SK-N-SH (cell line): ENCODE data around the gene ERC2. TPM values are rescaled to one million over a fixed set of nuclear protein-coding genes. Genes with fewer than 3 reads are reported as not detected.

ENCODE experiments used
- CTCF ChIA-PET: fragments of 300-600, 350-600 bp; formaldehyde crosslinking; extraction: SDS; loops from one replicate; lab custom pipeline; 2021; lab: Yijun Ruan, JAX
- POLR2A ChIA-PET: fragments of 350-600 bp; sonication (Branson Sonifier 250); formaldehyde crosslinking; extraction: SDS; loops from one replicate; lab custom pipeline; 2020; ENCODE audit warnings: antibody characterized with exemption, inconsistent platforms; lab: Yijun Ruan, JAX
- DNase-seq: peaks from one replicate; pipeline ENCODE4 v3.0.0; 2012
- H2AFZ ChIP-seq: fragments of 200-600 bp; sonication (generic); 2 replicates; pipeline ENCODE4 v1.8.1; 2016; ENCODE audit warnings: antibody characterized with exemption, mild to moderate bottlenecking, low read depth
- H3F3A ChIP-seq: fragments of 200-600 bp; sonication (generic); replicated peaks from 2 replicates; pipeline ENCODE3; 2016; ENCODE audit warnings: antibody characterized with exemption, mild to moderate bottlenecking; ENCODE audit not compliant: insufficient read depth
- H3K27ac ChIP-seq, 2 experiments: fragments of 200-500 bp in 1 of 2; fragments of 200-600 bp in 1 of 2; sonication (Bioruptor generic) in 1 of 2; sonication (generic), shearing (Covaris generic) in 1 of 2; 2 replicates each; pipeline versions ENCODE4 v1.5.1 to v1.6.1; 2014 to 2016; ENCODE audit warnings: low read depth in 2 of 2, inconsistent platforms in 1 of 2, low read length in 1 of 2, mild to moderate bottlenecking in 1 of 2, mixed read lengths in 1 of 2
- H3K27me3 ChIP-seq: fragments of 200-600 bp; sonication (generic), shearing (Covaris generic); 2 replicates; pipeline ENCODE4 v1.6.1; 2016; ENCODE audit warnings: mixed run types; ENCODE audit not compliant: insufficient read depth
- H3K36me3 ChIP-seq, 2 experiments: fragments of 200-500 bp in 1 of 2; fragments of 200-600 bp in 1 of 2; sonication (Bioruptor generic) in 1 of 2; sonication (generic) in 1 of 2; replicated peaks in 1 of 2; 2 replicates each; pipeline versions ENCODE3 to v1.5.1; 2014 to 2016; ENCODE audit warnings: low read length in 1 of 2, mild to moderate bottlenecking in 1 of 2; ENCODE audit not compliant: insufficient read depth in 2 of 2, control insufficient read depth in 1 of 2
- H3K4me1 ChIP-seq, 2 experiments: fragments of 200-500 bp in 1 of 2; fragments of 200-600 bp in 1 of 2; sonication (Bioruptor generic) in 1 of 2; sonication (generic), shearing (Covaris generic) in 1 of 2; 2 replicates each; pipeline versions ENCODE4 v1.5.1 to v1.6.1; 2014 to 2016; ENCODE audit warnings: low read depth in 1 of 2, low read length in 1 of 2, mixed run types in 1 of 2; ENCODE audit not compliant: insufficient read depth in 2 of 2, control insufficient read depth in 1 of 2
- H3K4me2 ChIP-seq: fragments of 200-600 bp; sonication (generic), shearing (Covaris generic); 2 replicates; pipeline ENCODE4 v1.6.1; 2017; ENCODE audit warnings: mixed run types
- H3K4me3 ChIP-seq, 2 experiments: fragments of 200-500 bp in 1 of 2; fragments of 200-600 bp in 1 of 2; sonication (Bioruptor generic) in 1 of 2; sonication (generic), shearing (Covaris generic) in 1 of 2; 2 replicates each; pipeline versions ENCODE4 v1.5.1 to v1.8.1; 2014 to 2016; ENCODE audit warnings: low read depth in 2 of 2, inconsistent platforms in 1 of 2, low read length in 1 of 2, mild to moderate bottlenecking in 1 of 2, mixed read lengths in 1 of 2, moderate library complexity in 1 of 2
- H3K79me2 ChIP-seq: fragments of 200-600 bp; sonication (generic); 2 replicates; pipeline ENCODE4 v1.8.1; 2017; ENCODE audit warnings: mild to moderate bottlenecking; ENCODE audit not compliant: insufficient read depth
- H3K9ac ChIP-seq: fragments of 200-600 bp; sonication (generic); 2 replicates; pipeline ENCODE4 v1.6.1; 2017; ENCODE audit warnings: mixed run types
- H3K9me2 ChIP-seq: fragments of 200-600 bp; sonication (generic); 2 replicates; pipeline ENCODE4 v1.6.1; 2017; ENCODE audit warnings: mixed run types
- H3K9me3 ChIP-seq: fragments of 200-600 bp; sonication (generic); 2 replicates; pipeline ENCODE4 v1.6.1; 2017; ENCODE audit warnings: mixed run types, mild to moderate bottlenecking, moderate library complexity
- H4K20me1 ChIP-seq: fragments of 200-600 bp; sonication (generic); 2 replicates; pipeline ENCODE4 v1.6.1; 2017; ENCODE audit warnings: mild to moderate bottlenecking, mixed run types; ENCODE audit not compliant: insufficient read depth
- CHD2 ChIP-seq: fragments of 150-350 bp; IDR thresholded peaks from 2 replicates; pipeline ENCODE4 v1.6.1; 2018; ENCODE audit warnings: low read length; ENCODE audit not compliant: partially characterized antibody
- ELF1 ChIP-seq: IDR thresholded peaks from 2 replicates; pipeline ENCODE4 v1.4.0; 2012
- EP300 ChIP-seq, 2 experiments: IDR thresholded peaks; 2 replicates each; pipeline versions ENCODE4 v1.4.0 to v1.6.1; 2012; ENCODE audit warnings: borderline replicate concordance in 1 of 2, low read depth in 1 of 2, low read length in 1 of 2
- EZH2phosphoT487 ChIP-seq: fragments of 200-600 bp; sonication (generic); IDR thresholded peaks from 2 replicates; pipeline ENCODE4 v1.6.1; 2017; ENCODE audit warnings: low read depth, mixed run types, mild to moderate bottlenecking, antibody characterized with exemption, moderate library complexity, borderline replicate concordance
- FOSL2 ChIP-seq: IDR thresholded peaks from 2 replicates; pipeline ENCODE4 v1.4.0; 2012; ENCODE audit warnings: low read depth, mild to moderate bottlenecking, moderate library complexity, borderline replicate concordance
- FOXJ3 ChIP-seq: sonication (generic); formaldehyde crosslinking; IDR thresholded peaks from 2 replicates; pipeline ENCODE4 v1.5.1; 2020; ENCODE audit warnings: mild to moderate bottlenecking, missing genetic modification reagents
- MXI1 ChIP-seq: IDR thresholded peaks from 2 replicates; pipeline ENCODE4 v1.6.1; 2012; ENCODE audit warnings: mild to moderate bottlenecking, low read depth, low read length, improper control_type of control experiment
- POLR2AphosphoS5 ChIP-seq: IDR thresholded peaks from 2 replicates; pipeline ENCODE4 v1.6.1; 2012; ENCODE audit warnings: low read depth, low read length
- RAD21 ChIP-seq: IDR thresholded peaks from 2 replicates; pipeline ENCODE4 v1.6.1; 2012; ENCODE audit warnings: mild to moderate bottlenecking, low read length
- RCOR1 ChIP-seq: fragments of 150-350 bp; IDR thresholded peaks from 2 replicates; pipeline ENCODE4 v1.6.1; 2017; ENCODE audit warnings: antibody characterized with exemption, low read length
- RFX5 ChIP-seq: IDR thresholded peaks from 2 replicates; pipeline ENCODE4 v1.6.1; 2012; ENCODE audit warnings: mild to moderate bottlenecking, improper control_type of control experiment, low read length
- RXRA ChIP-seq: IDR thresholded peaks from 2 replicates; pipeline ENCODE4 v1.4.0; 2012; ENCODE audit warnings: low read depth, mild to moderate bottlenecking, borderline replicate concordance
- SIN3A ChIP-seq: IDR thresholded peaks from 2 replicates; pipeline ENCODE4 v1.6.1; 2012; ENCODE audit warnings: low read depth, mild to moderate bottlenecking, low read length, moderate library complexity, borderline replicate concordance
- SMC3 ChIP-seq: IDR thresholded peaks from 2 replicates; pipeline ENCODE4 v1.6.1; 2012; ENCODE audit warnings: low read depth, low read length, improper control_type of control experiment
- TAF1 ChIP-seq: IDR thresholded peaks from 2 replicates; pipeline ENCODE4 v1.6.1; 2012; ENCODE audit warnings: low read depth, mild to moderate bottlenecking, low read length, moderate library complexity, borderline replicate concordance
- USF2 ChIP-seq: fragments of 150-350 bp; IDR thresholded peaks from 2 replicates; pipeline ENCODE4 v1.6.1; 2017; ENCODE audit warnings: antibody characterized with exemption, low read length, low read depth, borderline replicate concordance
- YY1 ChIP-seq: IDR thresholded peaks from 2 replicates; pipeline ENCODE4 v1.4.0; 2012; ENCODE audit warnings: low read depth, mild to moderate bottlenecking
- ZBTB33 ChIP-seq: IDR thresholded peaks from 2 replicates; pipeline ENCODE4 v1.4.0; 2012; ENCODE audit warnings: low read depth, borderline replicate concordance
- WGBS: methylation state at CpG from one replicate; pipeline ENCODE4 v1.1.6; 2017; ENCODE audit warnings: low lambda C conversion rate; 5-methylcytosine and 5-hydroxymethylcytosine counted together
- polyA plus RNA-seq, 3 experiments: library from polyadenylated mRNA; depleted of rRNA; stranded (reverse); fragments of >200 nt; gene quantifications; 2 replicates each; pipeline ENCODE4 v1.2.3, GENCODE V29; 2012
- TF ChIP-seq, protein P1 (sequence below): fragments of 200-600 bp; sonication (generic); IDR thresholded peaks from 2 replicates; pipeline ENCODE4 v1.6.1; 2017; ENCODE audit warnings: antibody characterized with exemption, mild to moderate bottlenecking, moderate library complexity

ERC2 gene
- polyA plus RNA-seq, 1 of the 3 experiments (the other 2 are of a cell fraction), result 1.6 TPM

- TF ChIP-seq FOSL2, result no peak
- TF ChIP-seq RCOR1, result no peak
These were observed 129.0 kb downstream of the ERC2 start (continued) for GRCh38 chr3:56339244-56339643.

- Histone ChIP-seq H3K36me3 (no peaks in the 10 kb centered on the region), H3K4me1 (peaks cover 0 to 12% of the 10 kb centered on the region in 2 experiments; a peak in 1 of 4 replicates), H3F3A (no peaks in the 10 kb centered on the region), H3K4me3 (no peak overlapping the region), H3K9me2 (no peaks in the 10 kb centered on the region), H3K4me2 (no peak overlapping the region), H3K9ac (no peak overlapping the region), H2AFZ (no peak overlapping the region), H4K20me1 (no peaks in the 10 kb centered on the region), H3K27ac (no peak overlapping the region), H3K9me3 (no peaks in the 10 kb centered on the region), H3K79me2 (no peaks in the 10 kb centered on the region), H3K27me3 (no peaks in the 10 kb centered on the region)
- POLR2A ChIA-PET, result no interaction called here
- TF ChIP-seq RXRA (no peak), ZBTB33 (no peak), ELF1 (no peak), RFX5 (no peak), RAD21 (no peak), FOXJ3 (CRISPR knock-in tag) (no peak)
- TF ChIP-seq, protein P1, sequence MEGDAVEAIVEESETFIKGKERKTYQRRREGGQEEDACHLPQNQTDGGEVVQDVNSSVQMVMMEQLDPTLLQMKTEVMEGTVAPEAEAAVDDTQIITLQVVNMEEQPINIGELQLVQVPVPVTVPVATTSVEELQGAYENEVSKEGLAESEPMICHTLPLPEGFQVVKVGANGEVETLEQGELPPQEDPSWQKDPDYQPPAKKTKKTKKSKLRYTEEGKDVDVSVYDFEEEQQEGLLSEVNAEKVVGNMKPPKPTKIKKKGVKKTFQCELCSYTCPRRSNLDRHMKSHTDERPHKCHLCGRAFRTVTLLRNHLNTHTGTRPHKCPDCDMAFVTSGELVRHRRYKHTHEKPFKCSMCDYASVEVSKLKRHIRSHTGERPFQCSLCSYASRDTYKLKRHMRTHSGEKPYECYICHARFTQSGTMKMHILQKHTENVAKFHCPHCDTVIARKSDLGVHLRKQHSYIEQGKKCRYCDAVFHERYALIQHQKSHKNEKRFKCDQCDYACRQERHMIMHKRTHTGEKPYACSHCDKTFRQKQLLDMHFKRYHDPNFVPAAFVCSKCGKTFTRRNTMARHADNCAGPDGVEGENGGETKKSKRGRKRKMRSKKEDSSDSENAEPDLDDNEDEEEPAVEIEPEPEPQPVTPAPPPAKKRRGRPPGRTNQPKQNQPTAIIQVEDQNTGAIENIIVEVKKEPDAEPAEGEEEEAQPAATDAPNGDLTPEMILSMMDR, result no peak
- no peak for DNase-seq
- 87% methylated on average over 4 of the region's 4 CpGs for WGBS
- CTCF ChIA-PET, result interaction anchor here (0.7 to 1.9 kb wide), 3 partner anchors 32 to 986 kb away, joined by 4 to 7 read pairs (median 5); no protein-coding TSS in a partner anchor
These were observed 132.2 kb downstream of the ERC2 start for GRCh38 chr3:56336023-56336422.

GRCh38 chr3:56324473-56324872 lies 143.8 kb downstream of the ERC2 start:
- H3K79me2 ChIP-seq, result no peaks in the 10 kb centered on the region
- H3K9ac ChIP-seq, result no peak overlapping the region
- no peaks in the 10 kb centered on the region for H3K9me2 ChIP-seq
- ChIA-PET CTCF (interaction anchor here (0.6 to 1.0 kb wide), 5 partner anchors 15 to 550 kb away, joined by 3 to 6 read pairs (median 3); no protein-coding TSS in a partner anchor), POLR2A (no interaction called here)
- no peaks in the 10 kb centered on the region for H3K27me3 ChIP-seq
- H4K20me1 ChIP-seq, result no peaks in the 10 kb centered on the region
- H3K4me3 ChIP-seq, result no peak overlapping the region
- DNase-seq, result no peak
- no peaks in the 10 kb centered on the region for H3K36me3 ChIP-seq
- WGBS, result 80% methylated on average over 3 of the region's 3 CpGs
- no peak overlapping the region for H3K4me2 ChIP-seq
- no peak overlapping the region for H3K27ac ChIP-seq
- H3K4me1 ChIP-seq, result no peaks in the 10 kb centered on the region
- no peaks in the 10 kb centered on the region for H3F3A ChIP-seq
- no peak overlapping the region for H2AFZ ChIP-seq
- H3K9me3 ChIP-seq, result no peaks in the 10 kb centered on the region
- no peak for TF ChIP-seq YY1
- no peak for TF ChIP-seq EP300 (IDR thresholded peaks at IDR 0.05; ENCODE audit: borderline replicate concordance in 1 of 2, low read depth in 1 of 2, low read length in 1 of 2)
- no peak for TF ChIP-seq EZH2phosphoT487
- no peak for TF ChIP-seq RCOR1
- no peak for TF ChIP-seq MXI1
- no peak for TF ChIP-seq POLR2AphosphoS5
- no peak for TF ChIP-seq CHD2
- no peak for TF ChIP-seq ELF1
- TF ChIP-seq RFX5, result no peak
- TF ChIP-seq USF2, result no peak
- TF ChIP-seq FOXJ3 (CRISPR knock-in tag), result no peak
- no peak for TF ChIP-seq SIN3A
- TF ChIP-seq, protein P1, result no peak
- no peak for TF ChIP-seq SMC3
- TF ChIP-seq FOSL2, result no peak
- TF ChIP-seq TAF1, result no peak
